ENCODE results near the gene PCDHB11. TPM values are rescaled to one million over a fixed set of nuclear protein-coding genes. Genes with fewer than 3 reads are reported as not detected.
"Not testable (repeated sequence)": the region's sequence is repeated elsewhere in the genome, so short reads cannot be mapped to it uniquely, and the experiment has no call there.

PCDHB11 gene
- total RNA-seq, 1 experiment from 2014 or later, result 0.85 TPM

DNA sequence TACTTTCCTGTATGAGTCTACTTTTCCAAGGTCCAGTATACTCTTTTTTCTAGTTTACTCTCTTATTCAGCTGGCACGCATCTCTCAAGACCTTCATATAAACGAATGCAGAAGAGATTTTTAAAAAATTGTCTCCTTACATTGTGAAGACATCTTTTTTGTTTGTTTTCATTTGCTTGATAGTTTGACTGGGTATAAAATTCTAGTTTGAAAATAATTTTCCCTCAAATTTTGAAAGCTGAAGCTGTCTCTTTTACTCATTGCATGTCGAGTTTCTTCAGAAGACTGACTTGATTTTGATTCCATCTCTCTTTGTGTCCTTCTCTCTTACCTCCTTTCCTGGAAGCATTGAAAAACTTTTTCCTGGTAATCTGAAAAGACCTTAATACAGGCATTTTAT lies 3.1 kb upstream of the PCDHB11 start:
- H3K27me3 Mint-ChIP-seq (ENCODE audit: unreplicated experiment), result no peaks in the 10 kb centered on the region
- TF ChIP-seq, protein P1, sequence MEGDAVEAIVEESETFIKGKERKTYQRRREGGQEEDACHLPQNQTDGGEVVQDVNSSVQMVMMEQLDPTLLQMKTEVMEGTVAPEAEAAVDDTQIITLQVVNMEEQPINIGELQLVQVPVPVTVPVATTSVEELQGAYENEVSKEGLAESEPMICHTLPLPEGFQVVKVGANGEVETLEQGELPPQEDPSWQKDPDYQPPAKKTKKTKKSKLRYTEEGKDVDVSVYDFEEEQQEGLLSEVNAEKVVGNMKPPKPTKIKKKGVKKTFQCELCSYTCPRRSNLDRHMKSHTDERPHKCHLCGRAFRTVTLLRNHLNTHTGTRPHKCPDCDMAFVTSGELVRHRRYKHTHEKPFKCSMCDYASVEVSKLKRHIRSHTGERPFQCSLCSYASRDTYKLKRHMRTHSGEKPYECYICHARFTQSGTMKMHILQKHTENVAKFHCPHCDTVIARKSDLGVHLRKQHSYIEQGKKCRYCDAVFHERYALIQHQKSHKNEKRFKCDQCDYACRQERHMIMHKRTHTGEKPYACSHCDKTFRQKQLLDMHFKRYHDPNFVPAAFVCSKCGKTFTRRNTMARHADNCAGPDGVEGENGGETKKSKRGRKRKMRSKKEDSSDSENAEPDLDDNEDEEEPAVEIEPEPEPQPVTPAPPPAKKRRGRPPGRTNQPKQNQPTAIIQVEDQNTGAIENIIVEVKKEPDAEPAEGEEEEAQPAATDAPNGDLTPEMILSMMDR (IDR thresholded peaks at IDR 0.05; ENCODE audit: unreplicated experiment), result no peak
- H3K4me3 Mint-ChIP-seq (ENCODE audit: low read depth, unreplicated experiment), result no peak overlapping the region
- no TSS peak for BruUV-seq (replicated peaks)
- no peaks in the 10 kb centered on the region for H3K36me3 Mint-ChIP-seq (ENCODE audit: insufficient read depth, unreplicated experiment)
- intact Hi-C loops (cut with micrococcal nuclease; ENCODE audit: unreplicated experiment), result no loop called here
- no peaks in the 10 kb centered on the region for H3K4me1 Mint-ChIP-seq (ENCODE audit: low read depth, unreplicated experiment)
- no peak for DNase-seq
- CTCF ChIA-PET, result no interaction called here
- H3K27ac Mint-ChIP-seq (ENCODE audit: unreplicated experiment), result no peak overlapping the region
- H3K9me3 Mint-ChIP-seq (ENCODE audit: low read depth, unreplicated experiment), result peaks cover 16% of the 10 kb centered on the region

DNA sequence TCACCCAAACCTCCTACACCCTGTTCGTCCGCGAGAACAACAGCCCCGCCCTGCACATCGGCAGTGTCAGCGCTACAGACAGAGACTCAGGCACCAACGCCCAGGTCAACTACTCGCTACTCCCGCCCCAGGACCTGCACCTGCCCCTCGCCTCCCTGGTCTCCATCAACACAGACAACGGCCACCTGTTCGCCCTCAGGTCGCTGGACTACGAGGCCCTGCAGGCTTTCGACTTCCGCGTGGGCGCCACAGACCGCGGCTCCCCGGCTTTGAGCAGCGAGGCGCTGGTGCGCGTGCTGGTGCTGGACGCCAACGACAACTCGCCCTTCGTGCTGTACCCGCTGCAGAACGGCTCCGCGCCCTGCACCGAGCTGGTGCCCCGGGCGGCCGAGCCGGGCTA lies 1.7 kb downstream of the PCDHB11 start:
- H3K36me3 Mint-ChIP-seq (ENCODE audit: insufficient read depth, unreplicated experiment); H3K27me3 Mint-ChIP-seq (ENCODE audit: unreplicated experiment); DNase-seq; H3K27ac Mint-ChIP-seq (ENCODE audit: unreplicated experiment); intact Hi-C loops (cut with micrococcal nuclease; ENCODE audit: unreplicated experiment); BruUV-seq (replicated peaks); H3K4me1 Mint-ChIP-seq (ENCODE audit: low read depth, unreplicated experiment); CTCF ChIA-PET; H3K4me3 Mint-ChIP-seq (ENCODE audit: low read depth, unreplicated experiment); H3K9me3 Mint-ChIP-seq (ENCODE audit: low read depth, unreplicated experiment): not testable (repeated sequence)

DNA sequence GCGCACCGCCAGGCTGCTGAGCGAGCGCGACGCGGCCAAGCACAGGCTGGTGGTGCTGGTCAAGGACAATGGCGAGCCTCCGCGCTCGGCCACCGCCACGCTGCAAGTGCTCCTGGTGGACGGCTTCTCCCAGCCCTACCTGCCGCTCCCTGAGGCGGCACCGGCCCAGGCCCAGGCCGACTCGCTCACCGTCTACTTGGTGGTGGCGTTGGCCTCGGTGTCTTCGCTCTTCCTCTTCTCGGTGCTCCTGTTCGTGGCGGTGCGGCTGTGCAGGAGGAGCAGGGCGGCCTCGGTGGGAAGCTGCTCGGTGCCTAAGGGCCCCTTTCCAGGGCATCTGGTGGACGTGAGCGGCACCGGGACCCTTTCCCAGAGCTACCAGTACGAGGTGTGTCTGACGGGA lies 2.2 kb downstream of the PCDHB11 start:
- intact Hi-C loops (cut with micrococcal nuclease; ENCODE audit: unreplicated experiment); H3K27me3 Mint-ChIP-seq (ENCODE audit: unreplicated experiment); H3K27ac Mint-ChIP-seq (ENCODE audit: unreplicated experiment); BruUV-seq (replicated peaks); H3K36me3 Mint-ChIP-seq (ENCODE audit: insufficient read depth, unreplicated experiment); DNase-seq; H3K4me3 Mint-ChIP-seq (ENCODE audit: low read depth, unreplicated experiment); H3K4me1 Mint-ChIP-seq (ENCODE audit: low read depth, unreplicated experiment); H3K9me3 Mint-ChIP-seq (ENCODE audit: low read depth, unreplicated experiment): not testable (repeated sequence)
- CTCF ChIA-PET, result interaction anchor here (0.7 kb wide), 1 partner anchor 132 kb away, joined by 3 read pairs; no protein-coding TSS in a partner anchor

DNA sequence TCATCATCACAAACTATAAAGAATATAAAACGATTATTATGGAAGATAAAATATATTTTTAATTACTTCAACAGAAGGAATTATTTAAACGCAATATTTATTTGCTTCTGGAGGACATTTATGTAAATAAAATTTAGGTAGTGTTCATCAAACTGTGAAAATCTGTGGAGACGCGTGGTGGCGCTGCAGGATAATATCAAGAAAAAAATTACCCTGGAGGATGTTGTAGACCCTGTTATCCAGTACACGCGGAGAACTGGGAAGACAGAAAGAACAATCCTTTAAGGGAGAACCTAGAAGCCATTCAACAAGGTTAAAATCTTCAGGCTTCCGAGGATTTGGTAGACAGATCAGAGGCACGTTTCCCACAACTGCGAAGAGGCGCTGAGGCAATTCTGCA lies 9.1 kb downstream of the PCDHB11 start, which contains the start of gene PCDHB12:
Gene PCDHB12, plus strand, starts transcription at position 242 of the 400 bp plus-strand sequence. CDS start 189 bp downstream, outside the sequence.
- intact Hi-C loops (cut with micrococcal nuclease; ENCODE audit: unreplicated experiment), result no loop called here
- Mint-ChIP-seq H3K27me3 (ENCODE audit: unreplicated experiment) (no peaks in the 10 kb centered on the region), H3K4me1 (ENCODE audit: low read depth, unreplicated experiment) (no peaks in the 10 kb centered on the region), H3K9me3 (ENCODE audit: low read depth, unreplicated experiment) (peaks cover 5% of the 10 kb centered on the region), H3K36me3 (ENCODE audit: insufficient read depth, unreplicated experiment) (no peaks in the 10 kb centered on the region), H3K4me3 (ENCODE audit: low read depth, unreplicated experiment) (peak within 1 kb of the TSS; percentile 63), H3K27ac (ENCODE audit: unreplicated experiment) (no peak within 1 kb of the TSS)
- BruUV-seq (replicated peaks), result no TSS peak
- TF ChIP-seq, protein P1 (IDR thresholded peaks at IDR 0.05; ENCODE audit: unreplicated experiment), result no peak
- CTCF ChIA-PET, result interaction anchor here (0.8 to 1.3 kb wide), 2 partner anchors 21 to 352 kb away, joined by 3 to 4 read pairs; partner anchors contain the start of gene PCDHB9
- peak; percentile 45 for DNase-seq

DNA sequence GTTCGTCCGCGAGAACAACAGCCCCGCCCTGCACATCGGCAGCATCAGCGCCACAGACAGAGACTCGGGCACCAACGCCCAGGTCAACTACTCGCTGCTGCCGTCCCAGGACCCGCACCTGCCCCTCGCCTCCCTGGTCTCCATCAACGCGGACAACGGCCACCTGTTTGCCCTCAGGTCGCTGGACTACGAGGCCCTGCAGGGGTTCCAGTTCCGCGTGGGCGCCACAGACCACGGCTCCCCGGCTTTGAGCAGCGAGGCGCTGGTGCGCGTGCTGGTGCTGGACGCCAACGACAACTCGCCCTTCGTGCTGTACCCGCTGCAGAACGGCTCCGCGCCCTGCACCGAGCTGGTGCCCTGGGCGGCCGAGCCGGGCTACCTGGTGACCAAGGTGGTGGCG lies 10.9 kb downstream of the PCDHB11 start:
- H3K36me3 Mint-ChIP-seq (ENCODE audit: insufficient read depth, unreplicated experiment); intact Hi-C loops (cut with micrococcal nuclease; ENCODE audit: unreplicated experiment); H3K4me1 Mint-ChIP-seq (ENCODE audit: low read depth, unreplicated experiment); BruUV-seq (replicated peaks); H3K27ac Mint-ChIP-seq (ENCODE audit: unreplicated experiment); H3K4me3 Mint-ChIP-seq (ENCODE audit: low read depth, unreplicated experiment); CTCF ChIA-PET; DNase-seq; H3K27me3 Mint-ChIP-seq (ENCODE audit: unreplicated experiment): not testable (repeated sequence)
- H3K9me3 Mint-ChIP-seq (ENCODE audit: low read depth, unreplicated experiment), result peaks cover 11% of the 10 kb centered on the region

DNA sequence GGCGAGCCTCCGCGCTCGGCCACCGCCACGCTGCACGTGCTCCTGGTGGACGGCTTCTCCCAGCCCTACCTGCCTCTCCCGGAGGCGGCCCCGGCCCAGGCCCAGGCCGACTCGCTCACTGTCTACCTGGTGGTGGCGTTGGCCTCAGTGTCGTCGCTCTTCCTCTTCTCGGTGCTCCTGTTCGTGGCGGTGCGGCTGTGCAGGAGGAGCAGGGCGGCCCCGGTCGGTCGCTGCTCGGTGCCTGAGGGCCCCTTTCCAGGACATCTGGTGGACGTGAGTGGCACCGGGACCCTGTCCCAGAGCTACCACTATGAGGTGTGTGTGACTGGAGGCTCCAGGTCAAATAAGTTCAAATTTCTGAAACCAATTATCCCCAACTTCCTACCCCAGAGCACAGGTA lies 11.4 kb downstream of the PCDHB11 start:
- intact Hi-C loops (cut with micrococcal nuclease; ENCODE audit: unreplicated experiment); BruUV-seq (replicated peaks); H3K36me3 Mint-ChIP-seq (ENCODE audit: insufficient read depth, unreplicated experiment); DNase-seq; H3K4me1 Mint-ChIP-seq (ENCODE audit: low read depth, unreplicated experiment); H3K4me3 Mint-ChIP-seq (ENCODE audit: low read depth, unreplicated experiment); CTCF ChIA-PET; H3K27ac Mint-ChIP-seq (ENCODE audit: unreplicated experiment); H3K27me3 Mint-ChIP-seq (ENCODE audit: unreplicated experiment): not testable (repeated sequence)
- peaks cover 12% of the 10 kb centered on the region for H3K9me3 Mint-ChIP-seq (ENCODE audit: low read depth, unreplicated experiment)

DNA sequence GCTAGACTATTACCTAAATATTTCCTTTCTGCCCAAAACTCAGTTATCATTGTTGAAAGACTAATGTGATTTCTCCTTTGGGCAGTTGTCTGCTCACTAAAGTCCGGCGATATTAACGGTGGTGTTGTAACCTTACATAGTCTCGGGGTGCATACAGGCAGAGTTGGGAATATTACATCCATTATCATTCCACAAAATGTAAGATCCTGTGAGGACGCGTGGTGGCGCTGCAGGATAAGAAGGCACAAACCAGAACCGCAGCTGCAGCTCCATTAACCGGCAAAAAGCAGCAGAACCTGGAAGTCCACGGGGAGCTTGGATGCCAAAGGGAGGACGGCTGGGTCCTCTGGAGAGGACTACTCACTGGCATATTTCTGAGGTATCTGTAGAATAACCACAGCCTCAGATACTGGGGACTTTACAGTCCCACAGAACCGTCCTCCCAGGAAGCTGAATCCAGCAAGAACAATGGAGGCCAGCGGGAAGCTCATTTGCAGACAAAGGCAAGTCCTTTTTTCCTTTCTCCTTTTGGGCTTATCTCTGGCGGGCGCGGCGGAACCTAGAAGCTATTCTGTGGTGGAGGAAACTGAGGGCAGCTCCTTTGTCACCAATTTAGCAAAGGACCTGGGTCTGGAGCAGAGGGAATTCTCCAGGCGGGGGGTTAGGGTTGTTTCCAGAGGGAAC lies 14.4 kb downstream of the PCDHB11 start, which contains the start of gene PCDHB13:
Gene PCDHB13, plus strand, starts transcription at position 264 of the 684 bp plus-strand sequence. Its CDS starts 205 bp downstream, at position 469.
- H3K4me1 Mint-ChIP-seq (ENCODE audit: low read depth, unreplicated experiment); intact Hi-C loops (cut with micrococcal nuclease; ENCODE audit: unreplicated experiment); CTCF ChIA-PET; DNase-seq; H3K27me3 Mint-ChIP-seq (ENCODE audit: unreplicated experiment); H3K4me3 Mint-ChIP-seq (ENCODE audit: low read depth, unreplicated experiment); BruUV-seq (replicated peaks); H3K36me3 Mint-ChIP-seq (ENCODE audit: insufficient read depth, unreplicated experiment); H3K27ac Mint-ChIP-seq (ENCODE audit: unreplicated experiment): not testable (repeated sequence)
- H3K9me3 Mint-ChIP-seq (ENCODE audit: low read depth, unreplicated experiment), result peaks cover 17% of the 10 kb centered on the region

DNA sequence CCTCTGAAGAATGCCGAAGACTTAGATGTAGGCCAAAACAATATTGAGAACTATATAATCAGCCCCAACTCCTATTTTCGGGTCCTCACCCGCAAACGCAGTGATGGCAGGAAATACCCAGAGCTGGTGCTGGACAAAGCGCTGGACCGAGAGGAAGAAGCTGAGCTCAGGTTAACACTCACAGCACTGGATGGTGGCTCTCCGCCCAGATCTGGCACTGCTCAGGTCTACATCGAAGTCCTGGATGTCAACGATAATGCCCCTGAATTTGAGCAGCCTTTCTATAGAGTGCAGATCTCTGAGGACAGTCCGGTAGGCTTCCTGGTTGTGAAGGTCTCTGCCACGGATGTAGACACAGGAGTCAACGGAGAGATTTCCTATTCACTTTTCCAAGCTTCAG lies 15.2 kb downstream of the PCDHB11 start:
- H3K27ac Mint-ChIP-seq (ENCODE audit: unreplicated experiment); intact Hi-C loops (cut with micrococcal nuclease; ENCODE audit: unreplicated experiment); DNase-seq; BruUV-seq (replicated peaks); H3K27me3 Mint-ChIP-seq (ENCODE audit: unreplicated experiment); CTCF ChIA-PET; H3K4me3 Mint-ChIP-seq (ENCODE audit: low read depth, unreplicated experiment); H3K36me3 Mint-ChIP-seq (ENCODE audit: insufficient read depth, unreplicated experiment); H3K4me1 Mint-ChIP-seq (ENCODE audit: low read depth, unreplicated experiment): not testable (repeated sequence)
- H3K9me3 Mint-ChIP-seq (ENCODE audit: low read depth, unreplicated experiment), result peaks cover 20% of the 10 kb centered on the region

Data from Calu3 (cell line).